Vagina (tissue), 2 donors: Measurements from ENCODE around the gene PSMD4.

Source experiments
- CTCF ChIP-seq, 3 experiments: fragments of 450-650 bp in 2 of 3; fragments of 200-600 bp in 1 of 3; sonication (generic) in 1 of 3; IDR thresholded peaks; one replicate each; pipeline ENCODE4 v1.5.1; 2017 to 2019; ENCODE audit warnings: antibody characterized with exemption in 3 of 3, mild to moderate bottlenecking in 2 of 3, moderate library complexity in 2 of 3
- POLR2A ChIP-seq, 2 donors: fragments of 450-650 bp; IDR thresholded peaks; one replicate each; pipeline ENCODE4 v1.6.1; 2017; ENCODE audit warnings: antibody characterized with exemption in 2 of 2, mild to moderate bottlenecking in 2 of 2, moderate library complexity in 2 of 2
- POLR2AphosphoS5 ChIP-seq, 2 donors: sonication (generic); formaldehyde crosslinking; IDR thresholded peaks; one replicate each; pipeline ENCODE4 v1.9.0; 2017; ENCODE audit warnings: antibody characterized with exemption in 2 of 2, mild to moderate bottlenecking in 2 of 2, low read depth in 1 of 2; ENCODE audit not compliant: insufficient read depth in 1 of 2

- TF ChIP-seq CTCF (IDR thresholded peaks at IDR 0.05), result no peak
- TF ChIP-seq POLR2AphosphoS5 (IDR thresholded peaks at IDR 0.05; ENCODE audit: insufficient read depth in 1 of 2, low read depth in 1 of 2), result no peak
- TF ChIP-seq POLR2A (IDR thresholded peaks at IDR 0.05), result no peak
These were observed 847 bp downstream of the PSMD4 start for GRCh38 chr1:151255381-151255780.
